HG02623 (cell line): Measurements from ENCODE around the gene MAPK8IP3.

Experiments
- ATAC-seq: cut with Tn5 transposase; IDR thresholded peaks from one replicate; pipeline ENCODE4 v1.9.1; 2021; ENCODE audit warnings: moderate library complexity; ENCODE audit not compliant: unreplicated experiment

MAPK8IP3 gene, protein sequence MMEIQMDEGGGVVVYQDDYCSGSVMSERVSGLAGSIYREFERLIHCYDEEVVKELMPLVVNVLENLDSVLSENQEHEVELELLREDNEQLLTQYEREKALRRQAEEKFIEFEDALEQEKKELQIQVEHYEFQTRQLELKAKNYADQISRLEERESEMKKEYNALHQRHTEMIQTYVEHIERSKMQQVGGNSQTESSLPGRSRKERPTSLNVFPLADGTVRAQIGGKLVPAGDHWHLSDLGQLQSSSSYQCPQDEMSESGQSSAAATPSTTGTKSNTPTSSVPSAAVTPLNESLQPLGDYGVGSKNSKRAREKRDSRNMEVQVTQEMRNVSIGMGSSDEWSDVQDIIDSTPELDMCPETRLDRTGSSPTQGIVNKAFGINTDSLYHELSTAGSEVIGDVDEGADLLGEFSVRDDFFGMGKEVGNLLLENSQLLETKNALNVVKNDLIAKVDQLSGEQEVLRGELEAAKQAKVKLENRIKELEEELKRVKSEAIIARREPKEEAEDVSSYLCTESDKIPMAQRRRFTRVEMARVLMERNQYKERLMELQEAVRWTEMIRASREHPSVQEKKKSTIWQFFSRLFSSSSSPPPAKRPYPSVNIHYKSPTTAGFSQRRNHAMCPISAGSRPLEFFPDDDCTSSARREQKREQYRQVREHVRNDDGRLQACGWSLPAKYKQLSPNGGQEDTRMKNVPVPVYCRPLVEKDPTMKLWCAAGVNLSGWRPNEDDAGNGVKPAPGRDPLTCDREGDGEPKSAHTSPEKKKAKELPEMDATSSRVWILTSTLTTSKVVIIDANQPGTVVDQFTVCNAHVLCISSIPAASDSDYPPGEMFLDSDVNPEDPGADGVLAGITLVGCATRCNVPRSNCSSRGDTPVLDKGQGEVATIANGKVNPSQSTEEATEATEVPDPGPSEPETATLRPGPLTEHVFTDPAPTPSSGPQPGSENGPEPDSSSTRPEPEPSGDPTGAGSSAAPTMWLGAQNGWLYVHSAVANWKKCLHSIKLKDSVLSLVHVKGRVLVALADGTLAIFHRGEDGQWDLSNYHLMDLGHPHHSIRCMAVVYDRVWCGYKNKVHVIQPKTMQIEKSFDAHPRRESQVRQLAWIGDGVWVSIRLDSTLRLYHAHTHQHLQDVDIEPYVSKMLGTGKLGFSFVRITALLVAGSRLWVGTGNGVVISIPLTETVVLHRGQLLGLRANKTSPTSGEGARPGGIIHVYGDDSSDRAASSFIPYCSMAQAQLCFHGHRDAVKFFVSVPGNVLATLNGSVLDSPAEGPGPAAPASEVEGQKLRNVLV (N-terminal part only)

DNA sequence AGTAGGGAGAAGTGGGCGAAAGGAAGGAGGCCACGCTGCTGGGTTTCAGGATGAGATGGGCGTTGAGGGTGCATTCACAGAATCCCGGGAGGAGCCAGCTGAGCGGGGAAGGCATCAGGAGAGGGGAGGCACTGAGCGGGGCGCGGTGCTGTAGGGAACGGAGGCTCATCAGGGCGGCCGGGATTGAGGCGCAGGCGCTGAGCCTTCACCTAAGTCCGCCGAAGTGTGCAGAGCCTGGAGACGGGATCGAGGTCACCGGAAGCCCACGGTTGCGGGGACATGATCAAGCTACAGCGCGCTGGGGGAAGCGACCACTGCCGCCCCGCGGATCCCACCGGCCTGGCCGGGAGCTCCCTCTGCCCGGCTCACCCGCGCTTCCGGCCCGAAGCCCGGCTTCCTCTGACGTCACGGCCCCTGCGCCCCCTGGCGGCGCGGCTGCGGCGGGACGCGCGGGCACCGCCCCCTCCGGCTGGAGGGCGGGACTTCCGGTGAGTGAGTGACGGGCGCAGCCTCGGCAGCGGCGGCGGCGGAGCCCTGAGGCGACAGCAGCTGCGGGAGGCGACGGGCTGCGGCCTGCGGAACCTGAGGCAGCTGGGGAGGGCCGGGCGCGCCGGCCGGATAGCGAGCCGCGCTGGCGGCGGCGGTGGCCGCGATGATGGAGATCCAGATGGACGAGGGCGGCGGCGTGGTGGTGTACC lies at the start of gene MAPK8IP3:
Gene MAPK8IP3, plus strand, starts transcription at position 508 of the 698 bp plus-strand sequence. Its CDS starts 145 bp downstream, at position 653.
- peak; percentile 71 for ATAC-seq

DNA sequence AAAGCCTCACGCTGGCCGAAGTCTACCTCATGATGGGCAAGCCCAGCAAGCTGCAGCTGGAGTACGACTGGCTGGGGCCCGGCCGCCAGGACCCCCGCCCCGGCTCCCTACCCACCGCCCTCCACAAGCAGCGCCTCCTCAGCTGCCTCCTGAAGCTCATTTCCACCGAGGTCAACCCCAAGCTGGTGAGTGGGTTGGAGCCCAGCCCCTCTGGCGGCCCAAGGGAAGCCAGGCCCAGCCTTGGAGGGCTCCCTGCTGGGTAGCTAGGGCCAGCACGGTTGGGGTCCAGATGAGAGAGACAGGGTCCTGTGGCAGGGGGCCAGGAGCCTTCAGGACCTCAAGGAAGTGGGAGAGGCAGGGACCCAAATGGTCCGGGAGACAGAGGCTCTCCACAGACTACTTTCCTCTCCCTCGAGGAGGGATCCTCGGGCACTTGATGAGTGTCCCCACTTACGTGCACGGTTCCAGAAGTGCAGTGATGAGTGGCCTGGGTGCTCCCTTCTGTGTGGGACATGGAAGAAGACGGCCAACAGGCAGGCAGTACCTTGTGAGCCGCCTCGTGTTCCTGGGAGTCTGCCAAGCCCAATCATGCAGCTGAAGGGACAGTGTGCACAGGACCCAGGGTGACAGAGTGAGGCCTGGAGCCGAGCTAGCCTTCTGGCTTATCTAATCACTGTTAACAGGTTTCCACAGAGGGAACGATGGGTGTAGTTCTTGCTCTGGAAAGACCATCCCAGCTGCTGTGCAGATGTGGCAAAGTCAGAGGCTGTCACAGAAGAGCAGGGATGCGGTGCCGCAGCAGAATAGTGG lies 49.0 kb upstream of the MAPK8IP3 start:
- ATAC-seq = no peak

DNA sequence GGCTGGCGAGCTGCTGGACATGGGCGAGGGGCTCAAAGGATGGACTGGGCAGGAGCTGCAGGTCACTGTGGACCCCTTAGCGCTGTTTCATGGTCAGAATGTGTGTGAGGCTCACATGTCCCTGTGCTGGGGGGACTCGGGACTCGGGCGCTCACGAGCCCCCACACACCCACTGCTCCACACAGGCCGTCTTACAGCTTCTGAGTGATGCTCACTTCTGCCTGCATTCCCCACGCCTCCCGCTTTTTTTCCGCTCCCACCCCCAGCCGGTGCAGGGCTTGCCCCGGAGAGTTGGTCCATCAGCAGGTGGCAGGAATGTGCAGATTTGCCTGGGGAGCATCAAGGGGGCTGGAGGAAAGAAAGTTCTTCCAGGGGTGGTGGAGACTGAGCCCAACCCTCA lies 48.2 kb upstream of the MAPK8IP3 start:
- no peak for ATAC-seq

DNA sequence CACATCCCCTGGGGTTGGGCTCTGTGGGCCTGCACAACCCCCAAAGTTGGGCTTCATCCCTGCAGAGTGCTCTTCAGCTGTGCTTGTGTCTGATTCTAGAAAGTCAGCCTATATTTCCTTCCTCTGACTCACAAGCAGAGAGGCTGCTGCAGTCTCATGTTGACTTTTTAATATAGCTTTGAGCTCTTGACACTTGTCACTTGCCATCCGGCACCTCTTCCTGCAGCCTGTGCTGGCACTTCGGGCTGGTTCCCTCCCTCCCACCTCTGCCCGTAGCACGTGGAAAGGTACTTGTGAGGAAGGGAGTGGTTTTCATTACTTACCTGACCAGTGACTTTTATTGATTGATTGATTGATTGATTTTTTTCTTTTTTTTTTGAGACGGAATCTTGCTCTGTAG lies 47.0 kb upstream of the MAPK8IP3 start:
- ATAC-seq = no peak

DNA sequence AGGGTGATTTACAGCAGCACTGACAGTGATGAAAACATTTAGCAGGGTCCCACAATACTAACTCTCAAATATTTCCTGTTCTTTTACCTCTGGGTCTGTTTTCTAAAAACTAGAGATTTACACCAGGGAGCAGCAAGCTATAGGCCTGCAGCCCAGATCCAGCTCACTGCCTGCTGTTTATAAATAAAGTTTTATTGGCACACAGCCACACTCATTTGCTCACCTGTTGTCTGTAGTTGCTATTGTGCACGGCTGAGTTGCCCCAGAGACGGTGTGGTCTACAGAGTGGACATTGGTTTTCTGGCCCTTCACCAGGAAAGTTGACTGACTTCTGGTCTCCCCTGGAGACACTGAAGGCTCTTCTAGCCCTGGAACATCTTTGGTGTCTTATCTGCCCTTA lies 44.2 kb upstream of the MAPK8IP3 start:
- no peak for ATAC-seq

DNA sequence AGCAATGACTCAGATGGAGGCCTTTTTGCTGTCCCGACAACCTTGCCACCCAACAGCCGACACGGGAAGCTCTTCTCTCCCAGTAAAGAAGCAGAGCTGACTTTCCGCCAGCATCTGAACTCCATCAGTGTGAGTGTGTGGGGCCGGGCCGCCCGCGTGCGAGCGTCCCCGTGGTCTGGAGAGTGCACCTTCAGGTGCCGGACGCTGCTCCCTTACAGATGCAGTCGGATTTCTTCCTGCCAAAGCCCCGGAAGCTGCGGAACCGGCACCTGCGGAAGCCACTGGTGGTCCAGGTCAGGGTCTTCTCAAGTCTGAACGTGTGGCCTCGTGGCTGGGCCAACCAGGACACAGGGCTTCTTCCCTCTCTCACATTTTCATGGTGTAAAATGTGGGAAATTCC lies 43.5 kb upstream of the MAPK8IP3 start:
- no peak for ATAC-seq

DNA sequence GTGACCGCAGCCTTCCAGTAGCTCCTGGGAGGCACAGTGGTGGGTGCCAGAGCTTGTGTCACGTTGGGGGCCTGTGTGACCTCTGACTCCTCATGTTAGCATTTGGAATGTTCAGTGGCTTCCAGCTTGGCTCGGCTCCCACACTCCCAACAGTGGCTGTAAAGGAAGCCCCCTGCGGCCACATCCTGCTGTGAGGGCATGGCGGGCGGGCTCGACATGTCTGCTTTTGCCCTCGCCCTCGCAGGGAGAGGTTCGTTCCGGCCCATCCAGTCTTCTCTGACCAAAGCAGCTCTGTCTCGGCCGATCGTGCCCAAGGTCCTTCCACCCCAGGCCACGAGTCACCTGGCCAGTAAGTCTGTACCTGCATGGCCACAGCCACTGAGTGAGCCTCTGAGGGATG lies 40.2 kb upstream of the MAPK8IP3 start:
- ATAC-seq = no peak

DNA sequence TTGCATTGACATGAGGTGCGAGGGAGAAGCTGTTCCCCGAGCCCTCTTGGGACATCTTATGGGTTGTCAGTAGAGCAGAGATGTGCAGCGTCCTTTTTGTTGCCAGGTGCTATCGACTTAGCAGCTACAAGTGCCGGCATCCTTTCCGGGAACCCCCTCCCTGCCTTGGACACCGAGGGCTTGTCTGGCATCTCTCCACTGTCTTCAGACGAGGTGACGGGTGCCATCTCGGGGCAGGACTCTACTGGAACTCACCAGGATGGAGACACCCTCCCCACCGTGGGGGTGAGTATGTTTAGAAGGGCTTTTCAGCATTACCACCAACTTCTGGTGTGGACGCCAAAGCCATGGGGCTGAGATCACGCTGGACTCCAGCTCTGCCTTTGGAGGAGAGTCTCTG lies 39.7 kb upstream of the MAPK8IP3 start:
- no peak for ATAC-seq

DNA sequence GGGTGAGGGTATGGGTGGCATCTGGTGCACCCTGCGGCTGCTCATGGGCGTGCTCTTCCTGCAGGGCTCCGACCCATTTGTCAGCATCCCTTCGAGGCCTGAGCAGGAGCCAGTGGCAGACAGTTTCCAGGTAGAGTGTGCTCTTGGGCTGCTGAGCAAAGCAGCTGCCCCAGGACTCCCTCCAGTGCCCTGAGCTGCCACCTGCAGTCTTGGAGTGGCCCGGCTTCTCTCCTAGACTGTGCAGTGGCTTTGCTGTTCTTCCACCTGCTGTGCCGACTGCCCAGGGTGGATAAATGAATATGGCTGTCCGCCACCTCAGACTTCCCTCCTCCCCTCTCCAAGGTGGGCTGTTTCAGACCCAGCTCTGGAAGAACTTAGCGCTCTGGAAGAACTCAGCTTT lies 38.7 kb upstream of the MAPK8IP3 start:
- no peak for ATAC-seq

DNA sequence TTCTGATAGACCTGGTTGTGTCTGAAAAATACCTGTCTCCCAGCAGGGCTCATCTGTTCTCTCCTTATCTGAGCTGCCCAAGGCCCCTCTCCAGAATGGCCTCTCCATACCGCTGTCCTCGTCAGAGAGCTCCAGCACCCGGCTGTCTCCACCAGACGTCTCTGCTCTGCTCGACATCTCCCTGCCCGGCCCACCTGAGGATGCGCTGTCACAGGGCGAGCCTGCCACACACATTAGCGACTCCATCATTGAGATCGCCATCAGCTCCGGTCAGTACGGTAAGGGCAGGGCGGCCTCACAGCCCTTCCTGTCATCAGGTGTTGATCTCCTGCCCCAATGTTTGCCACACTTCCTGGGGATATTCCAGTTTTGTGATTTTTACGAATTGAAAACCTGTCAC lies 38.1 kb upstream of the MAPK8IP3 start:
- ATAC-seq = no peak

DNA sequence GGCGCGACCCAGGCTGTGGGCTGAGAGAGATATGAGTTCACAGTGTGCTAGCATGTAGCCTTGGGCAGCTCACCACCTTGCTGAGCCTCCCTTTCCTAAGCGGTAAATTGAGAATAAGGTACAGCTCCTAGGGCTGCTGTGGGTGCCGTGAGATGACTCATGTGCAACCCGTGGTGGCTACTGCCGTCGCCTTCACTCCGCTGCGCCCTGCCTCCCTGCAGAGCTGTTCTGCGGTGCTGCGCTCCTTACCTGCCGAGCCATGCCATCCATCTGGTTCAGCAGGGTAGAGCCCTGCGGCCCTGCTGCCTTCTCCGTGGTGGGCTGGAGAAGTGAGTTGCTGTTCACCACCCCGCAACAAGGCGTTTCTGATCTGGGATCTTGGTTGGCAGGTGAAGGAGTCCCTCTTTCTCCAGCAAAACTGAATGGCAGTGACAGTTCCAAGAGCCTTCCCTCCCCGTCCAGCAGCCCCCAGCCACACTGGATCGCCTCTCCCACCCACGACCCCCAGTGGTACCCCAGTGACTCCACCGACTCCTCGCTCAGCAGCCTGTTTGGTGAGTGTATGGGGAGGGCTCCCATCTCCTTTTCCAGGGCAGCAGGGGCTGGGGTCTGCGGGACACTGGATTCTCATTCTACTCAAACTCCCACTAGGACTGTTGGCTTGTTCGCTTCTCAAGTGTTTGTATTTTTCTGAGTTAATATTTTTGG lies 37.2 kb upstream of the MAPK8IP3 start:
- ATAC-seq = no peak

DNA sequence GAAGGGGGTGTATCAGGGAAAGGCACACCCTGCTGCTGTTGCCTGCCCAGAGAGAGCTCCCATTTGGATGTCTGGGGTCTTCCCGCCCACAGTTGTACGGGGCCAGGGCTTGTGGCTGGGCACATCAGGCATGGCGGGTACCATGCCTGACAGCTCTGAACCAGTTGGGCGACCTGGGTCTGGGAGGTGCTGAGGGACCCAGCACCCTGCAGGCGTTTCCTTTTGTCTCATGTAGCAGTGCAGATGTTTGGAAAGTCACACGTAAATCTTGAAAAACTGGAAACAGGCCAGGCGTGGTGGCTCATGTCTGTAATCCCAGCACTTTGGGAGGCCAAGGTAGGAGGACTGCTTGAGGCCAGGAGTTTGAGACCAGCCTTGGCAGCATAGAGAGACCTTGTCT lies 36.3 kb upstream of the MAPK8IP3 start:
- ATAC-seq = no peak

DNA sequence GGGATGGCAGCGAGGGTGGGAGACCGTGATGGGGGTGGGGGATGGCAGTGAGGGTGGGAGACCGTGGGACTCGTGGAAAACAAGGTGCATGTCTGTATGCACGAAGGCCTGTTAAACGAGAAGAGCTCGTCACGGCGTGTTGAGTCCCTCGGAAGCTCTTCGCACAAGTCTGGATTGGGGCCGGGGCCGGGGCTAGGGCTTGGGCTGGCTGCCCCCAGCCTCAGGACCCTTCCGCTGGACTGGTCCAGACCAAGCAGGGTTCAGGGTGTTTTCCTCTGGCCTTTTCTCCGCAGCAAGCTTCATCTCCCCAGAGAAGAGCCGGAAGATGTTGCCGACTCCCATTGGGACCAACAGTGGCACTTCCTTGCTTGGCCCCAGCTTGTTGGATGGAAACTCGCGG lies 35.6 kb upstream of the MAPK8IP3 start:
- no peak for ATAC-seq

DNA sequence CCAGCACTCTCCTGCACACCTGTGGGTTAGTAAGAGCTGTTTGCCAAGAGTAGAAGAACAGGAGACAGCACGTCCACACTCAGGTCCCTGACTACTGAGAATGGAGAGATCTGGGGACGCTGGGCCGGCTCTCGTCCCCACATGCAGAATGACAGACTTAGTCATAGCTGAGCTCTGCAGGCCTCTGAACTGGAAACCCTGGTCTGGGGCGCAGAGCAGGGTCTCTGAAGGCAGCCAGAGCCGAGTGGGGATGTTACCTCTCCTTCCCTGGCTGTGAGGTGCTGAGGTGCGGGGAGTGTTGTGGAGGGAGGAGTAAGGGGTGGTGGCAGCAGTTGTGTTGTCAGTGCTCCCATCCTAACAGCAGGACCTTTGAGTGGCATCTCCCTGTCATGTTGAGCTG lies 35.1 kb upstream of the MAPK8IP3 start:
- ATAC-seq = no peak

DNA sequence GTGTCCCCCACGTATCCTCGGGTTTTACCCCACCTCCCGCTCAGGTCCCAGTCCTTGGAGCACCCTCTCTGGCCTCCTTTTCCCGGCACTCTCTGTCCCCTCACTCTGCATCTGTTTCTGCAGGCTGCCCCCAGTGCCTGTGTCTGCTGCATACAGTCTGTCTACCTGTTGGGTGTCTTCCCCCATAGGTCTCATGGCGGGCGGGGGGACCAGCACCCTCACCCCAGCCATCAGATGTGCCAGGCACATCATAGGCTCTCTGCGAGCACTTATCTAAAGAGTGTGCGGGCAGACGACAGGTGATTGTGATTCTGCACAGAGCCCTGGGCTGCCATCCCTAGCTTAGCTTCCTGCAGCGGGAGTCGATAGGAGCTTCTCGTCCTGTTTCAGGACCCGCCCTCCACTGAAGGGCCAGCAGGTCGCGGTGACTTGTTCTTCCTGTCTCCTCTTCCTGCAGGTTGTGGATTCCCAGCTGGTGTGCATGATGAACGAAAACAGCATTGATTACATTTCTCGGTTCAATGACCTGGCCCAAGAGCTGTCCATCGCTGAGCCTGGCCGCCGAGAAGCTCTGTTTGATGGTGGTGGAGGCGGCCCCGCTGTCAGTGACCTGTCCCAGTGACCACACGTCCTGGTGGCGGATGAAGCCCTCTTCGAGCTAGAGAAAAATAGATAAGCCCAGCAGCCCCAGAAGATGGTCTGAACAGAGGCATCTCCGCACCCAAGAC lies 32.4 kb upstream of the MAPK8IP3 start:
- no peak for ATAC-seq

DNA sequence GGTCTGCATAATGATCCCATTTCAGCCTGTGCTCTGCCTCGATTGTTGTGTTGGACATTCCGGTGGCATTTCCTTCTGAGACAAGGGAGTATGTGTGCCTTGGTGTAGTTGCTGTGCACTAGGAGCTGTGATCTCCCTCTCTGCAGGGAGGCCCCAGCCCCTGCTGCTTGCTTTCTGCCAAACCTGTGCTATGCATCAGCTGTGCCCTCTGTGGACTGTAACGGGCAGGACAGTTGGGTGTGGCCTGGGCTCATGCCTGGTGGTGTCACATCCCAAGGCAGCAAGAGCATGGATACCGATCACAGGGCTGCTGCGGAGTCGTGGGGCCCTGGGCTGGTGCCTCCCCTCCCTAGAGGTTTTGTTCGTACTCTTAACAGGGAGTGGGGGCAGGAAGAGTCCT lies 31.7 kb upstream of the MAPK8IP3 start:
- ATAC-seq = no peak

DNA sequence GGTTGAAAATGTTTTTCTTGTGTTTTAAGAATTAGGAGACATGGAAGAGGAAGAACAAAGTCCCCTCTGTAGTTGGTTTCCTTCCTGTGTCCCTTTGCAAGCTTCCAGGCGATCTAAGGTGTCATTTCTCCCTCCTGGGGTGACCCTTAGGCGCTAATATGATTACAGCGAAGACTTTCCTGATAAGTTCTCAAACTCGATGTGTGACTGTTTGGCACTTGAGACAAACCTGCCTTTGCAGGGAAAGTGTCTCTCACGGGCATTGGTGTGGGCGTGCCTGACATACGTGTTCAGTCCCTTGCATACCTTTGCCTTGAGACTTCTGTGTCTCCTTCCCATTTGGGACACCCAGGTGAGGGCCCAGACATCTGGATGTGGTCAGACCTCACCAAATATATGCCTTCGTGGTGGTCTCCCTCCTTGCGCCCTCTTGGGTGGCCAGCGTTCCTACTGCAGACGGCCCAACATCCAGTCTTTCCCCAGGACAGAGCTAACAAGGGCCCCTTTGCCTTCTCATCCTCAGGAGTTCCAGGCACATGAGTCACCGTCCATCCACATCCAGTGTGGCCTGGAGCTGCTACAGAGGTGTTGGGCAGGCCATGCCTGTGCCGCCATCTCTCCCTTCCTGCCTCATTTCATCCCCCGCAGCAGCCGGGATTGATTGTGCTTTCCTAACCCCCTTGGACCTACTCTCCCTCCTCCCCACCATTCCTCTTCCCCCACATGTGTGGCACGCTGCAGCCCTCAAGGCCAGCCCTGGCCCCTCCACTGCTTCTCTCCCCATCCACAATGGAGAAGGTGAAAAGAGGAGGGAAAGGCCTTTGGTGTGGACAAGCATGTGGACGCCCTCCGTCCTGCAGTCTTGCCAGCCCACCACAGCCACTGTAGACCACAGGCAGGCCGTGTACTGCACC lies 31.0 kb upstream of the MAPK8IP3 start:
- ATAC-seq = no peak
